Heart right ventricle (tissue), 16 donors: Measurements from ENCODE around the gene ADAMTS20. TPM values are rescaled to one million over a fixed set of nuclear protein-coding genes. Genes with fewer than 3 reads are reported as not detected.
"Not testable (repeated sequence)": the region's sequence is repeated elsewhere in the genome, so short reads cannot be mapped to it uniquely, and the experiment has no call there.

Experiments
- ATAC-seq, 8 donors: fragments of 200-7000 bp; cut with Tn5 transposase; one replicate each; pipeline ENCODE4 v1.9.1; 2020; ENCODE audit warnings: mild to moderate bottlenecking in 8 of 8, moderate library complexity in 8 of 8, moderate number of reproducible peaks in 1 of 8
- DNase-seq, 2 donors: peaks; one replicate each; pipeline ENCODE4 v3.0.0-alpha.2; 2020
- H3K27ac ChIP-seq, 10 donors: fragments of 200-600 bp; sonication (generic) in 2 of 10; one replicate each; pipeline versions ENCODE4 v1.5.0 to v1.8.0; 2020 to 2022; ENCODE audit warnings: mild to moderate bottlenecking in 3 of 10
- H3K27me3 ChIP-seq, 7 donors: fragments of 200-600 bp; one replicate each; pipeline ENCODE4 v1.8.0; 2021 to 2022; ENCODE audit warnings: mild to moderate bottlenecking in 2 of 7
- H3K36me3 ChIP-seq, 9 donors: fragments of 200-600 bp; sonication (generic) in 1 of 9; one replicate each; pipeline versions ENCODE4 v1.5.0 to v1.8.0; 2020 to 2022; ENCODE audit warnings: mild to moderate bottlenecking in 2 of 9
- H3K4me1 ChIP-seq, 9 donors: fragments of 200-600 bp; sonication (generic) in 1 of 9; one replicate each; pipeline versions ENCODE4 v1.5.0 to v1.8.0; 2020 to 2022; ENCODE audit warnings: mild to moderate bottlenecking in 4 of 9
- H3K4me3 ChIP-seq, 10 donors: fragments of 200-600 bp; sonication (generic) in 2 of 10; one replicate each; pipeline versions ENCODE4 v1.5.0 to v1.8.0; 2020 to 2022; ENCODE audit warnings: mild to moderate bottlenecking in 7 of 10, moderate library complexity in 2 of 10
- H3K9me3 ChIP-seq, 11 donors: fragments of 200-600 bp in 10 of 11; sonication (generic) in 2 of 11; one replicate each; pipeline versions ENCODE4 v1.5.0 to v1.8.0; 2013 to 2022; ENCODE audit warnings: mild to moderate bottlenecking in 2 of 11, control low read depth in 1 of 11, moderate library complexity in 1 of 11
- CTCF ChIP-seq, 9 donors: fragments of 200-600 bp; sonication (generic) in 2 of 9; IDR thresholded peaks; one replicate each; pipeline versions ENCODE4 v1.5.0 to v1.8.0; 2021 to 2022; ENCODE audit warnings: antibody characterized with exemption in 9 of 9, mild to moderate bottlenecking in 5 of 9, moderate library complexity in 1 of 9
- WGBS, 2 donors: extraction: QIAGEN DNeasy Blood & Tissue Kit; methylation state at CpG; one replicate each; pipeline ENCODE4 v1.1.7; 2013; ENCODE audit warnings: inconsistent platforms in 1 of 2; 5-methylcytosine and 5-hydroxymethylcytosine counted together
- intact Hi-C, 10 donors: fragments of 100-400 bp; cut with DNase I; formaldehyde crosslinking; loops; one replicate each; pipeline versions ENCODE4 v1.11.1 to v1.14.2; 2022
- polyA plus RNA-seq, 2 donors: library from polyadenylated mRNA; stranded (reverse); fragments of 200-250 nt; gene quantifications; one replicate each; pipeline ENCODE4 v1.2.3, GENCODE V29; 2013
- total RNA-seq, 10 donors: library from RNA; stranded (reverse); fragmentation: NEBNext Ultra II Directional in 3 of 10; extraction: Animal tissue kit (Norgen Biotek cat#: 25700) in 3 of 10; gene quantifications; one replicate each; pipeline versions ENCODE4 v1.2.1 to v1.2.4, GENCODE V29; 2021 to 2023
- donor health status: Arrhythmogenic right ventricular cardiomyopathy.
- donor health status: ischemic (EF 13 %, LVEDD 7.1; RV severe dilation, severe dysfunction).
- donor health status: healthy with polysubstance abuse.
- donor health status: DM: no; HTN: yes; CAD: no.
- donor health status: DM: no; HTN: no; CAD: no.
- donor health status: ischemic (EF 25% LVEDD 6.9; RV normal size, moderate dysfunction).
- donor health status: ischemic (EF 25% LVEDD 5.7; RV mildly dilated, moderate dysfunction).
- donor health status: healthy.
- donor health status: DM: yes; HTN: yes; CAD: no.
- donor health status: Ischemic cardiomyopathy.
- donor health status: ischemic (EF 35%, LVEDD 5.7; RV mildly dilated, moderate dysfunction).
- donor health status: nonischemic (EF 11% LVEDD 7.7; RV severe dilation, severe dysfunction).
- donor health status: DM: yes; HTN: yes; CAD: no.
- donor health status: PGD.
- donor health status: ischemic (EF 29% LVEDD 5.4; RV normal size, mild dysfunction).
- donor health status: nonischemic (EF 23%, LVEDD 6.1; RV moderate dilation, normal function).

The ADAMTS20 gene
- total and polyA plus RNA-seq, 12 donors: not detected

- Histone ChIP-seq H3K4me3 (no peak overlapping the region), H3K27me3 (no peaks in the 10 kb centered on the region), H3K9me3 (peaks cover 0 to 7% (median 0%) of the 10 kb centered on the region in 11 donors), H3K4me1 (no peaks in the 10 kb centered on the region), H3K36me3 (no peaks in the 10 kb centered on the region), H3K27ac (no peak overlapping the region)
- TF ChIP-seq CTCF (IDR thresholded peaks at IDR 0.05): no peak
- DNase-seq (no peak), ATAC-seq (no peak)
- intact Hi-C loops: no loop called here
Observed at GRCh38 chr12:43540470-43540869, 11.5 kb downstream of the ADAMTS20 start.

GRCh38 chr12:43537675-43538074, 14.3 kb downstream of the ADAMTS20 start:
- peaks cover 0 to 13% (median 0%) of the 10 kb centered on the region in 11 donors for H3K9me3 ChIP-seq
- H3K27ac ChIP-seq, H3K27me3 ChIP-seq, DNase-seq, H3K36me3 ChIP-seq, ATAC-seq, H3K4me3 ChIP-seq, H3K4me1 ChIP-seq, intact Hi-C loops: not testable (repeated sequence)

GRCh38 chr12:43516045-43516444, 36.0 kb downstream of the ADAMTS20 start:
- H3K9me3 ChIP-seq: peaks cover 0 to 6% (median 0%) of the 10 kb centered on the region in 11 donors
- no peaks in the 10 kb centered on the region for H3K36me3 ChIP-seq
- WGBS, 2 donors: 62 to 71% methylated on average over 3 of the region's 3 CpGs

GRCh38 chr12:43501703-43502102, 50.3 kb downstream of the ADAMTS20 start:
- no peak for ATAC-seq
- no peaks in the 10 kb centered on the region for H3K36me3 ChIP-seq
- TF ChIP-seq CTCF (IDR thresholded peaks at IDR 0.05): peak in 3 of 9 donors; percentile 12 to 32 (median 30)
- H3K9me3 ChIP-seq: peaks cover 0 to 3% (median 0%) of the 10 kb centered on the region in 11 donors
- no peaks in the 10 kb centered on the region for H3K27me3 ChIP-seq
- no peak overlapping the region for H3K4me3 ChIP-seq
- no peak overlapping the region for H3K27ac ChIP-seq
- WGBS, 2 donors: 57 to 60% methylated on average over 2 of the region's 2 CpGs
- intact Hi-C loops: no loop called here
- no peak for DNase-seq
- no peaks in the 10 kb centered on the region for H3K4me1 ChIP-seq

More at GRCh38 chr12:43516045-43516444, 36.0 kb downstream of the ADAMTS20 start:
- no peak overlapping the region for H3K27ac ChIP-seq
- no peaks in the 10 kb centered on the region for H3K27me3 ChIP-seq
- DNase-seq (no peak), ATAC-seq (no peak)
- TF ChIP-seq CTCF (IDR thresholded peaks at IDR 0.05): no peak
- no peaks in the 10 kb centered on the region for H3K4me1 ChIP-seq
- H3K4me3 ChIP-seq: no peak overlapping the region
- intact Hi-C loops: no loop called here

- H3K4me1 ChIP-seq: no peaks in the 10 kb centered on the region
- ATAC-seq: no peak
- H3K36me3 ChIP-seq: no peaks in the 10 kb centered on the region
- H3K9me3 ChIP-seq: no peaks in the 10 kb centered on the region
- peaks cover 0 to 4% (median 0%) of the 10 kb centered on the region in 7 donors for H3K27me3 ChIP-seq
- intact Hi-C loops: no loop called here
- no peak overlapping the region for H3K27ac ChIP-seq
- no peak for TF ChIP-seq CTCF (IDR thresholded peaks at IDR 0.05)
- no peak for DNase-seq
- 76 to 82% methylated on average over 2 of the region's 2 CpGs for WGBS, 2 donors
- H3K4me3 ChIP-seq: no peak overlapping the region
Observed at GRCh38 chr12:43493261-43493797, 58.7 kb downstream of the ADAMTS20 start.
